Esophagus squamous epithelium (tissue), 4 donors: ENCODE data around the gene STIL.

ENCODE experiments used
- POLR2A ChIP-seq, 4 donors: fragments of 450-650 bp; IDR thresholded peaks; one replicate each; pipeline ENCODE4 v1.6.1; 2017; ENCODE audit warnings: antibody characterized with exemption in 4 of 4, mild to moderate bottlenecking in 4 of 4, moderate library complexity in 3 of 4
- TF ChIP-seq, protein P1 (sequence below), 6 experiments: fragments of 450-650 bp in 4 of 6; fragments of 200-600 bp in 2 of 6; sonication (generic) in 2 of 6; IDR thresholded peaks; one replicate each; pipeline ENCODE4 v1.5.1; 2016 to 2019; ENCODE audit warnings: antibody characterized with exemption in 6 of 6, mild to moderate bottlenecking in 4 of 6, moderate library complexity in 4 of 6

DNA sequence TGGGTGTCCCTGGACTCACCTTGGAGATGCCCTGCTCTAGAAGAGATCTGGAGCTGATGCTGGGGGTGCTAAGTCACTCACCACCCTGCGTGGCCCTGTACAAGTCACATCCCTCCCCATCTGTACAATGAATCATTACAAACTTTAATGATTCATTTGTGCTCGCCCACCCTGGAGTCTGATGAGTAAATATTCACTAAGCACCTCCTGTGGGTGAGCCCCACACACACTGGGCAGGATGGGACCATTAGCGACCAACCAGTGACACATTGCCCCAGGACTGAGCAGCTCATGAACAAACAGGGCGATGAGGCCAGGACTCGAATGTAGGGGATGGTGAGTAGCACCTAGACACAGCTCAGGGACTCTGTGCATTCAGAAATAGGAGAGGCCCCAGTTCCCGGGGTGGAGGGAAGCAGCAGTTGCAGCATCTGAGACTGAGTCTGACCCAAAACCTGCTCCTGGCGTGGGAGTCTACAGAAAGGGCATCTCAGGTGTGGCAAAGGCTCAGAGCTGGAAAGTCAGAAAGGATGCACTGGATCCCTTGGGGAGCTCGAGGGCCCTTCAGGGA is 106.1 kb downstream of the STIL start:
- TF ChIP-seq, protein P1, sequence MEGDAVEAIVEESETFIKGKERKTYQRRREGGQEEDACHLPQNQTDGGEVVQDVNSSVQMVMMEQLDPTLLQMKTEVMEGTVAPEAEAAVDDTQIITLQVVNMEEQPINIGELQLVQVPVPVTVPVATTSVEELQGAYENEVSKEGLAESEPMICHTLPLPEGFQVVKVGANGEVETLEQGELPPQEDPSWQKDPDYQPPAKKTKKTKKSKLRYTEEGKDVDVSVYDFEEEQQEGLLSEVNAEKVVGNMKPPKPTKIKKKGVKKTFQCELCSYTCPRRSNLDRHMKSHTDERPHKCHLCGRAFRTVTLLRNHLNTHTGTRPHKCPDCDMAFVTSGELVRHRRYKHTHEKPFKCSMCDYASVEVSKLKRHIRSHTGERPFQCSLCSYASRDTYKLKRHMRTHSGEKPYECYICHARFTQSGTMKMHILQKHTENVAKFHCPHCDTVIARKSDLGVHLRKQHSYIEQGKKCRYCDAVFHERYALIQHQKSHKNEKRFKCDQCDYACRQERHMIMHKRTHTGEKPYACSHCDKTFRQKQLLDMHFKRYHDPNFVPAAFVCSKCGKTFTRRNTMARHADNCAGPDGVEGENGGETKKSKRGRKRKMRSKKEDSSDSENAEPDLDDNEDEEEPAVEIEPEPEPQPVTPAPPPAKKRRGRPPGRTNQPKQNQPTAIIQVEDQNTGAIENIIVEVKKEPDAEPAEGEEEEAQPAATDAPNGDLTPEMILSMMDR (IDR thresholded peaks at IDR 0.05) = no peak
- no peak for TF ChIP-seq POLR2A (IDR thresholded peaks at IDR 0.05)
